Measurements from ENCODE around the gene LPP.

- TF ChIP-seq CTCF (IDR thresholded peaks at IDR 0.05 in 2 of 3, conservative IDR thresholded peaks at IDR 0.05 in 1 of 3; ENCODE audit: borderline replicate concordance in 1 of 3, insufficient read depth in 1 of 3, low read depth in 2 of 3, low read length in 2 of 3) (no peak), ZNF274 (IDR thresholded peaks at IDR 0.05; ENCODE audit: low read depth, low read length) (no peak), POLR2AphosphoS5 (IDR thresholded peaks at IDR 0.05; ENCODE audit: low read depth, low read length) (no peak), MAX (IDR thresholded peaks at IDR 0.05) (no peak), EGR1 (IDR thresholded peaks at IDR 0.05; ENCODE audit: low read depth) (no peak), SRF (IDR thresholded peaks at IDR 0.05; ENCODE audit: low read depth) (no peak), EZH2 (IDR thresholded peaks at IDR 0.05) (no peak)
Measured at GRCh38 chr3:188602620-188603019, 448.7 kb downstream of the LPP start.
